GM19468 (cell line): Measurements from ENCODE around the gene STXBP2.

Experiments
- ATAC-seq: cut with Tn5 transposase; IDR thresholded peaks from one replicate; pipeline ENCODE4 v1.9.1; 2021; ENCODE audit warnings: mild to moderate bottlenecking, moderate library complexity, moderate number of reproducible peaks; ENCODE audit not compliant: unreplicated experiment; ENCODE audit errors: extremely low read depth

Gene STXBP2

DNA sequence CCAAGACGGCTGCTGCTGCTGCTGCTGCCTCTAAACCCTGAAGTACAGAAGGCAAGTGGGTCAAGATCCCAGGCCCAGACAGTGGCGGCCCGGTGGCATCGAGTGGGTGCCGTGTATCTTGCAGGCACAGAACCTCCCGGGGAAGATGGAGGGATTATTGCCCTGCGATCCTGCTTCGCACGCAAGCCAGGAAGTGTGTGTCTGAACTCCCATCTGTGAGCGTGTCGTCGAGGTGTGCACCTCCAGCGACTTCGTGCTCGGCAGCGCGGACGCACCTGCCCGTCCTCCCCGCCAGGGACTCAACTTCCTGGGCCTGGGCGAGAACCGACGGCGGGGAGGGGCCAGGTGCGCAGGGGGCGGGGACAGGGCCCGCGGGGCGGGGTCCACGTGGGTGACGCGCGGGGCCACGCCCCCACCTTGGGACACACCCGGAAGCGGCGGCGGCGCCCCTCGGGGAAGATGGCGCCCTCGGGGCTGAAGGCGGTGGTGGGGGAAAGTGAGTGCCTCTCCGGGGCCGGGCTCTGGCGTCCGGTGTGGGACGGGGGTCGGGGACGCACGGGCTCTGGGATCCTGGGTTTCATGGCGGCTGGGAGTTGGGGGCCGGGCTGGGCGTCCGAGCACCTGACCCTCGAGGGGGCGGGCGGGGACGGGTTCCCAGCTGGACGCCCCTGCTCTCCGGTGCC lies at the start of gene STXBP2:
Gene STXBP2, plus strand, starts transcription at position 420 of the 683 bp plus-strand sequence. Its CDS starts 40 bp downstream, at position 460.
- ATAC-seq: no peak

GRCh38 chr19:7589822-7590221 lies 47.1 kb upstream of the STXBP2 start:
- no peak for ATAC-seq

DNA sequence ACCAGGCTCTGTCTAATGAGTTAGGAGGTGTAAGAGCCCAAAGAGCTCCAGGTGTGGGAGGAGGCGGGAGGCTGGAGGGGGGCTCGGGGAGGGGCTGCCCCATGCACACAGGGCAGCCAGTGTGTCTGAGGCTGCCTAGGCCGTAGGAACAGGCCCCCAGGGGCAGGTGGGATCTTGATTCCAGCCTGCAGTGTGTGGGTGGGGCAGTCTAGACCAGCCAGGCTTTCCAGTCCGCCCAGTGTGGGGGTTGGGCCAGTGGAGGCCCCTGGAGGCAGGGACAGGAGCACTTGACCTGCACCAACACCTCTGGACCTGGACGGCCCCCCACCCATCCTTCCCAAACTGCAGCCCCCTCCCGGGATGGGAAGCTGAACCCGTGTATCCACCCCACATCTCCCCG lies 46.7 kb upstream of the STXBP2 start:
- no peak for ATAC-seq

GRCh38 chr19:7595466-7596133 lies 41.3 kb upstream of the STXBP2 start, which contains the start of gene CAMSAP3:
TSS of gene CAMSAP3 (plus strand) at chr19:7595863. CDS start at chr19:7596003, 140 bp downstream.
- ATAC-seq: no peak

DNA sequence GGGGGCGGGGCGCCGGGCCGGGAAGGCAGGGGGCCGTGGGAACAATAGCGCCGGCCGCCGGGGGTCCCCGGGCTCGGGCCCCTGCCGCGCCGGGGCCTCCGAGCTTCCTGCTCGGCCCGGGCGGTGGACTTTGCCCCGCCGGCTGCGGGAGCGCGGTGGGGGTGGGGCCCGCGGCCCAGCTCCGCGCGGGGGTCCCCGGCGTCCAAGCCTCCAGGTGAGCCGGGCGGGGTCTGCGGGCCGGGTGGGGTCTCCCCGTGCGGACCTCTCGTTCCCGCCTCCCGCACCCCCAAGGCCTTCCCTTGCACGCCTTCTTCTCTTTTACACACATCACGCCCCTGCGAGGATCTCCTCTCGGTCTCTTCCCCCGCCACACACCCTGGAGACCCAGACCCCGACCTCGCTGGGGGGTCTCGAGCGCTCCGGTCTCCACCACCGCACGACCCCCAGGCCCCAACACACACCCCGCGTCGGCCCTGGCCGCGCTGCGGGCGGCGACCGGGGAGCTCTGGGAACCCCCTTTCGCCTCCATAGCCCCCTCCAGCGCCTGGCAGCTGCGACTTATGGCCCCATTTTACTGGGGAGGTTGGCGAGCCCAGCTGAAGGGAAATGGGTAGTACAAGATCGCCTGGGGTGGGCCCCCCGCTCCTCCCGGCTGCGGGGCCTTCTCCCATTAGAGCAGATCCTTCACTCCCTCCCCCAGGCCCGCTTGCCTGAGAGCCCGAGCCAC lies 40.5 kb upstream of the STXBP2 start:
- ATAC-seq: no peak

DNA sequence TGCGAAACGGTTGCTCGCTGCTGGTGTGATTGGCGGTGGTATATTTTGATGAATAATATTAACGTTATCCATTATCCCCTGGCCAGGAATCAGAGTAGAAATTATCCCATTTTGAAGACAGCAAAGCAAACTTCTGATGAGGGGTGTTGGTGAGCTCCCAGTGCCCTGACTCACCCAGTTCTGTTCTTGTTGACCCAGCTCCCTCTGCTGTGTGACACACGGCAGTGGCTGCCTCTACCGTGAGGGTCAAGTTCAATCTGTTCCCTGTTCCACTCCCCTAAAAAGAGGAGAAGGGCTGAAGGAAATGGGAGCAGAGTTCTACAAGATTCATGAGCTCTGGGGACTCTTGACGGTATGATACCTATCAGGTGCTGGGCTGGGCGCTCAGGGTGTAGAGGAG lies 39.2 kb upstream of the STXBP2 start:
- ATAC-seq: no peak

- no peak for ATAC-seq
These were observed 38.7 kb upstream of the STXBP2 start for GRCh38 chr19:7598180-7598579.

DNA sequence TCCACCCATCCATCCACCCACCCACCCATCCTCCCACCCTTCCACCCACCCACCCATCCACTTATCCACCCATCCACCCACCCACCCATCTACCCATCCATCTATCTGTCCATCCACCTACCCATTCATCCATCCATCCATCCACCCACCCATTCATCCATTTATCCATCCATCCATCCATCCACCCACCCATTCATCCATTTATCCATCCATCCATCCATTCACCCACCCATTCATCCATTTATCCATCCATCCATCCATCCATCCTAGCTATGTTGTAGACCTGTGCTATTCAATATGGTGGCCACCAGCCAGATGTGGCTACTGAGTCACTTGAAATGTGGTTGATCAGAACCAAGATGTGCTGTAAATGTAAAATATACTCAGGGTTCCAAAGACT lies 36.2 kb upstream of the STXBP2 start:
- ATAC-seq: no peak

DNA sequence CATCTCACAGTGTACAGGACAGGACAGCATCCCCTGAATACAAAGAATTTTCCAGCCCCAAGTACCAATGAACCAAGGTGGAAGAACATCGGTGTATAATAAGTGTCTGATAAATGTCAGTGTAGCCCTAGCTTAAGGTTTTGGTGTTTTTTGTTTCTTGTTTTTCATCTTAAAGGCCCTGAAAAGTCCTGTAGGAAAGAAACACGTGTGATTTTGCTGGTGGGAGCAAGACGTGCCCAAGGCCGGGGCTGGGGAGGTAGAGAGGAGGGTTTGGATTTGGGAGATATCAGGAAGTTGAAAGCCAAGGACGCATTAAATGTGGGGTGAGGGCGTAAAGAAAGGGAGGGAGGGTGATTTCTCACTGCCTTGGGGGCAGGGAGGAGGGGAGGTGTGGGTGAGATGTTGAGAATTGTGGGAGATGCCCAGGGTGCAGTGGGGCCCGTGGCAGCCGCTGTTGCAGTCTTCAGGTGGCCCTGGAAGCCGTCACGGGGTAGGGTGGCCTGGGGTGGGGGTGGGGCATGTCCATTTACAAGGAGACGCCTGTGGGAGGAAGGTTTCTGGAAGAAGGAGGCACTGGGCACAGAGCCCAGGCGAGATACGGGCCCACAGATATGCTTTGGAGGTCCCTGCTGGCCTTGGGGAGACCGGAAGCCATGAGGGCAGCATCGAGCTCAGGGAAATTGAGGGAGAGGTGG lies 34.5 kb upstream of the STXBP2 start:
- no peak for ATAC-seq

DNA sequence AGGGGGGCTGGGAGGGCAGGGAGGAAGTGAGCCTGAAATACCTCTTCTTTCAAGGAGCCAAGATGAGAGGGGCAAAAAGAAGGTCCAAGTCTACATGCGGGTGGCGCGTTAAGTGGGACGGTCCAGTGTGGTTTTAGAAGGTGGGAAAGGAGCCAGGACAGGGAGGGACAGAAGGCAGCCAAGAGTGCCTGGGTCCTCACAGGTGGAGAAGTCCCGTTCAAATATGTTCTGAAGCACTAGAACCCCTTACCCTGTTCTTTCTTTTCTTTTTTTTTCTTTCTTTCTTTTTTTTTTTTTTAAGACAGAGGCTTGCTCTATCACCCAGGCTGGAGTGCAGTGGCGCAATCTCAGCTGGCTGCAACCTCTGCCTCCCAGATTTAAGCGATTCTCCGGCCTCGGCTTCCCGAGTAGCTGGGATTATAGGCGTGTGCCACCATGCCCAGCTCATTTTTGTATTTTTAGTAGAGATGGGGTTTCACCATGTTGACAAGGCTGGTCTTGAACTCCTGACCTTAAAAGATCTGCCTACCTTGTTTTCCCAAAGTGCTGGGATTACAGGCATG lies 33.9 kb upstream of the STXBP2 start:
- ATAC-seq: no peak

GRCh38 chr19:7603919-7604318 lies 33.0 kb upstream of the STXBP2 start:
- ATAC-seq: no peak

DNA sequence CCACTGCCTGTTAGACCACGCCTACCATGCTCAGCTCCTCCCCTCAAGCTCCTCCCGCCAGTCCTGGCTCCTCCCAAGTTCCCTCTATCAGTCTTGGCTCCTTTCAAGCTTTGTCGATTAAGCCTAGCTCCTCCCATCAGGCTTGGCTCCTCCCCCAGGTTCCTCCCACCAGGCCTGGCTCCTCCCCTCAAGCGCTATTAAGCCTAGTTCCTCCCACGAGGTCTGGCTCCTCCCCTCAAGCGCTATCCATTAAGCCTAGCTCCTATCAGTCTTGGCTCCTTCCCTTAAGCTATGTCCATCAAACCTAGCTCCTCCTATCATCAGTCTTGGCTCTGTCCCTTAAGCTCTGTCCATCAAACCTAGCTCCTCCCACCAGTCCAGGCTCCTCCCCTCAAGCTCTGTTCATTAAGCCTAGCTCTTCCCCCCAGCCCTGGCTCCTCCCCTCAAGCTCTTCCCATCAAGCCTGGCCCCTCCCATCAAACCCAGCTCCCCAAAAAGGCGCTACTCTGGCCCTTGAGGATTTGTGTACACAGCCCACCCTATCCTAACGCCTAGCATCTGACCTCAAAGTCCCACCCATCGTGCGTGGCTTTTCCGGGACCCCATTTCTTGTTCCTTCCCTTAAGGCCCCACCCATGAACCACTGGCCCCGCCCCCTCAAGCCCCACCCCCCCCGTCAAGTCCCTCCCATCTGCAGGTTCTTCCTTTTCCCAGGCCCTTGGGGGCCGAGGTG lies 31.3 kb upstream of the STXBP2 start:
- ATAC-seq: no peak

GRCh38 chr19:7606289-7606688 lies 30.6 kb upstream of the STXBP2 start:
- no peak for ATAC-seq

DNA sequence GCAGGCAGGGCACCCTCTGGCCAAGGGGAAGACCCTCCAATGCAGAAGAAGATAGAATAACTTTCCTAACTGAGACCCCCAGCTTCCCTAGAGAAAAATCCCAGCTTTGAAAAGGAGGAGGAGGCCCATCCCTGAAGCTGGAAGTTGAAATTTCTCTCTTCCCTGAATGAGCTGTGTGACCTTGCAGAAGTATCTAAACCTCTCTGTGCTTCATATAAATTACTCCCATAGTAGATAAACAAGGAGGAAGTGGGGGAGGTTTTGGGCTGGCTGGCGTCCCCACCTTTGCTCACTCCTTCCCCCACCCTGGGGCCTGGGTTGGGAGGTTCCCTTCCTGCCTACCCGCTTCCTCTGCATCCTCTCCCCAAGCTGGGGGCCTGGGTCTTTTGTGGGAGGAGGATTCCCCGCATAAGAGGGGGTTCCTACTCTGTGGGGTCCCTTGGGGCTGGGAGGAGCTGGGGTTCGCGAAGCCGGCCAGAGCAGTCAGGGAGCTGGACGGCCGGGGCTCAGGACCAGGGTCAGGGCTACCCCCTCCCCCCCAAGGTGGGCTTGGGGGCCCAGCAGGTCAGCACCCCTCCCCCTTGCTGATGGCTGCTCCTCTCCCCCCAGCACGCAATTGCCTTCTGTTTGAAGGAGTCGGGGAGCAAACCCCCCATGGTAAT lies 29.6 kb upstream of the STXBP2 start:
- no peak for ATAC-seq

DNA sequence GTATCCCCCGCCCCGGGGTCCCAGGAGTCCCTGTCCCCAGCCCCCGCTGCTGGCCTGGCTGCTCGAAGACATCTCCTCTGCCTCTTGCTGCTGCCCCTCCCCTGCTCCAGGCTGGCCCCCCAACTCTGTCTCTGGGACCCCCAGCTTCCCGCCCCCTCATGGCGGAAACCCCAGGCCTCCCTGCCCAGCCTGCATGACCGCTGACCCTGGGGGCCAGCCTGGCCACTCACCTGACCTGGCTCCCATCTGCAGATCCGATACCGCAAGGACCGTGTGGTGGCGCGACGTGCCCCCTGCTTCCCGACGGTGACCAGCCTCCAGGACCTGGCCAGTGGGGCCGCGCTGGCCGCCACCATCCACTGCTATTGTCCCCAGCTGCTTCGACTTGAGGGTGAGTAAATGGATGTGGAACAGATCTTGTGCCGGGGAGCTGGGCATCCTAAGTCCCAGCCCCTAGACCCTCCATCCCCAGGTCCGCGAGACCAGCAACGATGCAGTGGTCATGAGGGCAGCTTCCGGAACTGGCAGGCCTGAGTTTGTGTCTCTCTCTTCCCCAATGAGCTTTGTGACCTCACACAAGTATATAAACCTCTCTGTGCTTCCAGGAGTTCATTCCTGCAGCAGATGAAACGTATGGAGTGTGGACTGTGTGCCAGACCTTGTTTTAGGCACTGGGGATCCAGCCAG lies 28.9 kb upstream of the STXBP2 start:
- no peak for ATAC-seq

GRCh38 chr19:7610491-7611240 lies 26.2 kb upstream of the STXBP2 start:
- no peak for ATAC-seq

DNA sequence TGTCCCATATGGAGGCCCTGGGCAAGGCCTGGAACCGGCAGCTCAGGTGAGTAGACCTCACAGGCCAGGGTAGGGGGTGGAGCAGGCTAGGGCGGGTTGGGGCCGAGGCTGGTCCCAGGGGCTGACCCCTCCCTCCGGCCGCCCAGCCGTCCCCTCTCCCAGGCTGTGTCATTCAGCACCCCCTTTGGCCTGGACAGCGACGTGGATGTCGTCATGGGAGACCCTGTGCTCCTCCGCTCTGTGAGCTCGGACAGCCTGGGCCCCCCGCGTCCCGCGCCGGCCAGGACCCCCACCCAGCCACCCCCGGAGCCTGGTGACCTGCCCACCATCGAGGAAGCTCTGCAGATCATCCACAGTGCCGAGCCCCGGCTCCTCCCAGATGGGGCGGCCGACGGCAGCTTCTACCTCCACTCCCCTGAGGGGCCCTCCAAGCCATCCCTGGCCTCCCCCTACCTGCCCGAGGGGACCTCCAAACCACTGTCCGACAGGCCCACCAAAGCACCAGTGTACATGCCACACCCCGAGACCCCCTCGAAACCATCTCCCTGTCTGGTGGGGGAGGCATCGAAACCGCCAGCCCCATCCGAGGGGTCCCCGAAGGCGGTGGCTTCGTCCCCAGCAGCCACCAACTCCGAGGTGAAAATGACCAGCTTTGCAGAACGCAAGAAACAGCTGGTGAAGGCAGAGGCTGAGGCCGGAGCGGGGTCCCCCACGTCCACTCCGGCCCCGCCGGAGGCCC lies 25.2 kb upstream of the STXBP2 start:
- no peak for ATAC-seq
